Panc1 (cell line): ENCODE results near the gene VAV3. TPM values are rescaled to one million over a fixed set of nuclear protein-coding genes. Genes with fewer than 3 reads are reported as not detected.

ENCODE experiments used
- ATAC-seq: fragments of 200-7000 bp; cut with Tn5 transposase; 2 replicates; pipeline ENCODE4 v1.9.1; 2020; ENCODE audit warnings: mild to moderate bottlenecking, moderate library complexity
- BruUV-seq: library from RNA; stranded (reverse); fragments of 400-500 nt; replicated peaks from 2 replicates; lab custom pipeline; 2021; lab: Mats Ljungman, UMichigan
- CTCF ChIA-PET: fragments of 300-600 bp; sonication (Branson Sonifier 250); formaldehyde crosslinking; loops from one replicate; lab custom pipeline; 2022; ENCODE audit warnings: antibody characterized with exemption; lab: Charles Lee
- POLR2A ChIA-PET: fragments of 300-600 bp; sonication (Branson Sonifier 250); formaldehyde crosslinking; loops from one replicate; lab custom pipeline; 2022; ENCODE audit warnings: antibody characterized with exemption; lab: Charles Lee
- DNase-seq: peaks from one replicate; pipeline ENCODE4 v3.0.0-alpha.2; 2010; ENCODE audit warnings: low read depth, low spot score
- H3K27ac ChIP-seq: 2 replicates; pipeline ENCODE4 v1.5.1; 2011; ENCODE audit warnings: mild to moderate bottlenecking, low read length, inconsistent platforms
- H3K27me3 ChIP-seq: fragments of 200-500 bp; sonication (Bioruptor generic); 2 replicates; pipeline ENCODE4 v1.6.0; 2014; ENCODE audit warnings: low read length, inconsistent platforms; ENCODE audit not compliant: control insufficient read depth, insufficient read depth
- H3K36me3 ChIP-seq: fragments of 200-500 bp; sonication (Bioruptor generic); 2 replicates; pipeline ENCODE4 v1.5.1; 2014; ENCODE audit warnings: inconsistent platforms, mild to moderate bottlenecking, low read length, moderate library complexity; ENCODE audit not compliant: control insufficient read depth, insufficient read depth
- H3K4me1 ChIP-seq: 2 replicates; pipeline ENCODE4 v1.5.1; 2011; ENCODE audit warnings: inconsistent platforms, mild to moderate bottlenecking, low read length, moderate library complexity; ENCODE audit not compliant: control insufficient read depth, insufficient read depth
- H3K4me3 ChIP-seq, 2 experiments: 2 replicates each; pipeline ENCODE4 v1.5.1; 2011 to 2012; ENCODE audit warnings: low read depth in 2 of 2, low read length in 2 of 2, mild to moderate bottlenecking in 2 of 2, inconsistent platforms in 1 of 2, moderate library complexity in 1 of 2
- H3K9me3 ChIP-seq: fragments of 200-500 bp; sonication (Bioruptor generic); 2 replicates; pipeline ENCODE4 v1.5.1; 2014; ENCODE audit warnings: low read depth, mild to moderate bottlenecking, inconsistent platforms, low read length, moderate library complexity; ENCODE audit not compliant: control insufficient read depth, insufficient read depth
- CTCF ChIP-seq: fragments of 450-650 bp; IDR thresholded peaks from 2 replicates; pipeline ENCODE4 v1.5.1; 2017; ENCODE audit warnings: mild to moderate bottlenecking
- POLR2AphosphoS5 ChIP-seq: IDR thresholded peaks from 2 replicates; pipeline ENCODE4 v1.6.1; 2012; ENCODE audit warnings: mild to moderate bottlenecking, low read depth, low read length, moderate library complexity
- REST ChIP-seq, 2 experiments: IDR thresholded peaks; 2 replicates each; pipeline ENCODE4 v1.6.1; 2011 to 2012; ENCODE audit warnings: low read depth in 2 of 2, control low read depth in 1 of 2, low read length in 1 of 2, mild to moderate bottlenecking in 1 of 2, moderate library complexity in 1 of 2; ENCODE audit not compliant: insufficient read depth in 1 of 2
- SIN3A ChIP-seq: IDR thresholded peaks from 2 replicates; pipeline ENCODE4 v1.6.1; 2012; ENCODE audit warnings: low read depth, mild to moderate bottlenecking, low read length, moderate library complexity, borderline replicate concordance; ENCODE audit not compliant: insufficient read depth
- TCF7L2 ChIP-seq: IDR thresholded peaks from 2 replicates; pipeline ENCODE4 v1.6.1; 2011; ENCODE audit warnings: mild to moderate bottlenecking, low read depth, low read length, inconsistent platforms
- in situ Hi-C: cut with HindIII; loops from 2 replicates; pipeline ENCODE4 v1.10.0; 2016; ENCODE audit warnings: low sequenced_read_pairs, low pct_unique_long_range_greater_than_20kb
- intact Hi-C: fragments of 100-400 bp; cut with micrococcal nuclease; formaldehyde crosslinking; loops from one replicate; pipeline ENCODE4 v1.10.0; 2022; ENCODE audit not compliant: unreplicated experiment
- total RNA-seq: library from RNA; stranded (reverse); gene quantifications from one replicate; pipeline ENCODE4 v1.2.1, GENCODE V29; 2021; ENCODE audit not compliant: unreplicated experiment

The VAV3 gene
- total RNA-seq, 1 experiment from 2014 or later, result 0.23 TPM

GRCh38 chr1:108000620-108001111 is 35.7 kb upstream of the VAV3 start:
- H3K4me3 ChIP-seq, result no peak overlapping the region
- H3K4me1 ChIP-seq, result no peaks in the 10 kb centered on the region
- ChIA-PET CTCF (no interaction called here), POLR2A (no interaction called here)
- BruUV-seq, result no TSS peak
- TF ChIP-seq SIN3A, result no peak
- TF ChIP-seq TCF7L2, result no peak
- TF ChIP-seq CTCF, result no peak
- no peak for TF ChIP-seq REST (IDR thresholded peaks at IDR 0.05; ENCODE audit: insufficient read depth in 1 of 2, low read depth in 2 of 2, low read length in 1 of 2)
- TF ChIP-seq POLR2AphosphoS5, result no peak
- no peaks in the 10 kb centered on the region for H3K27me3 ChIP-seq
- H3K9me3 ChIP-seq, result no peaks in the 10 kb centered on the region
- ATAC-seq (no peak), DNase-seq (no peak)
- no peak overlapping the region for H3K27ac ChIP-seq
- intact Hi-C loops, result no loop called here
- no peaks in the 10 kb centered on the region for H3K36me3 ChIP-seq
- in situ Hi-C loops, result no loop called here

GRCh38 chr1:108000184-108000583 is 35.2 kb upstream of the VAV3 start:
- ChIA-PET CTCF (no interaction called here), POLR2A (no interaction called here)
- in situ Hi-C loops, result no loop called here
- H3K4me1 ChIP-seq, result no peaks in the 10 kb centered on the region
- BruUV-seq, result no TSS peak
- H3K9me3 ChIP-seq, result no peaks in the 10 kb centered on the region
- H3K4me3 ChIP-seq, result no peak overlapping the region
- no peak for ATAC-seq
- no peak overlapping the region for H3K27ac ChIP-seq
- H3K27me3 ChIP-seq, result no peaks in the 10 kb centered on the region
- TF ChIP-seq SIN3A, result no peak
- TF ChIP-seq POLR2AphosphoS5, result no peak
- TF ChIP-seq REST (IDR thresholded peaks at IDR 0.05; ENCODE audit: insufficient read depth in 1 of 2, low read depth in 2 of 2, low read length in 1 of 2), result no peak
- no peak for TF ChIP-seq CTCF
- TF ChIP-seq TCF7L2, result no peak
- no peaks in the 10 kb centered on the region for H3K36me3 ChIP-seq
- no peak for DNase-seq
- intact Hi-C loops, result no loop called here
